Bronchial epithelial cell (primary cell): ENCODE measurements around the gene TFEC. TPM values are rescaled to one million over a fixed set of nuclear protein-coding genes. Genes with fewer than 3 reads are reported as not detected.
A peak's percentile ranks its signal among the peaks of the same experiment; 100 is the strongest.
"Not testable (repeated sequence)": the region's sequence is repeated elsewhere in the genome, so short reads cannot be mapped to it uniquely, and the experiment has no call there.

Experiments
- DNase-seq: peaks from one replicate; pipeline ENCODE4 v3.0.0-alpha.2; 2010; ENCODE audit warnings: low read depth
- FAIRE-seq: peaks from 2 replicates; lab custom pipeline; 2011; peaks lifted over from hg19 to GRCh38; lab: Jason Lieb, UNC
- H3K27me3 ChIP-seq: 2 replicates; pipeline ENCODE4 v1.5.1; 2011; ENCODE audit warnings: low read length; ENCODE audit not compliant: control insufficient read depth, insufficient read depth
- H3K36me3 ChIP-seq: 2 replicates; pipeline ENCODE4 v1.5.1; 2011; ENCODE audit warnings: low read length; ENCODE audit not compliant: control insufficient read depth, insufficient read depth
- H3K4me3 ChIP-seq: 2 replicates; pipeline ENCODE4 v1.5.1; 2011; ENCODE audit warnings: mild to moderate bottlenecking, low read depth, low read length, control low read depth
- CTCF ChIP-seq: IDR thresholded peaks from 2 replicates; pipeline ENCODE4 v1.5.1; 2011; ENCODE audit warnings: mild to moderate bottlenecking, moderate library complexity, low read length, control low read depth, inconsistent platforms; ENCODE audit not compliant: insufficient read depth, severe bottlenecking
- total RNA-seq: library from RNA; depleted of rRNA; stranded (reverse); fragments of >200 nt; gene quantifications from 2 replicates; pipeline ENCODE4 v1.2.1, GENCODE V29; 2014

TFEC gene
- total RNA-seq, 1 donor from 2014 or later, result not detected

- DNase-seq (no peak), FAIRE-seq (no peak)
- H3K4me3 ChIP-seq, result no peak overlapping the region
- no peak for TF ChIP-seq CTCF
- no peaks in the 10 kb centered on the region for H3K36me3 ChIP-seq
- no peaks in the 10 kb centered on the region for H3K27me3 ChIP-seq
Observed at GRCh38 chr7:115940460-115941060, 90.0 kb downstream of the TFEC start.

GRCh38 chr7:115937960-115938359 lies 92.6 kb downstream of the TFEC start:
- Histone ChIP-seq H3K36me3 (no peaks in the 10 kb centered on the region), H3K27me3 (no peaks in the 10 kb centered on the region), H3K4me3 (no peak overlapping the region)
- FAIRE-seq (no peak), DNase-seq (no peak)
- no peak for TF ChIP-seq CTCF

- peak; percentile 65 for DNase-seq
Observed at GRCh38 chr7:115933471-115933870, 97.1 kb downstream of the TFEC start.

GRCh38 chr7:115932880-115933279 lies 97.7 kb downstream of the TFEC start:
- H3K27me3 ChIP-seq, result no peaks in the 10 kb centered on the region
- no peak for TF ChIP-seq CTCF
- no peak overlapping the region for H3K4me3 ChIP-seq
- H3K36me3 ChIP-seq, result no peaks in the 10 kb centered on the region
- FAIRE-seq (no peak), DNase-seq (no peak)

More at GRCh38 chr7:115933471-115933870, 97.1 kb downstream of the TFEC start:
- Histone ChIP-seq H3K36me3 (no peaks in the 10 kb centered on the region), H3K27me3 (no peaks in the 10 kb centered on the region), H3K4me3 (no peak overlapping the region)
- TF ChIP-seq CTCF, result no peak
- FAIRE-seq, result no peak

GRCh38 chr7:115930184-115930583 lies 100.4 kb downstream of the TFEC start:
- DNase-seq, FAIRE-seq, H3K27me3 ChIP-seq, H3K4me3 ChIP-seq, H3K36me3 ChIP-seq: not testable (repeated sequence)

- H3K27me3 ChIP-seq, H3K4me3 ChIP-seq: not testable (repeated sequence)
Observed at GRCh38 chr7:115929736-115930135, 100.8 kb downstream of the TFEC start.

GRCh38 chr7:115924411-115924810 lies 106.2 kb downstream of the TFEC start:
- DNase-seq, result no peak
- TF ChIP-seq CTCF, result no peak
- FAIRE-seq, result no peak

More at GRCh38 chr7:115929736-115930135, 100.8 kb downstream of the TFEC start:
- not testable (repeated sequence) for H3K36me3 ChIP-seq, FAIRE-seq, DNase-seq

More at GRCh38 chr7:115924411-115924810, 106.2 kb downstream of the TFEC start:
- no peaks in the 10 kb centered on the region for H3K27me3 ChIP-seq
- no peaks in the 10 kb centered on the region for H3K36me3 ChIP-seq
- H3K4me3 ChIP-seq, result no peak overlapping the region
